Measurements from ENCODE around the gene SLC4A5.

The SLC4A5 gene

GRCh38 chr2:74227646-74228045 lies 115.6 kb downstream of the SLC4A5 start:
- Histone ChIP-seq H3K27me3 (ENCODE audit: control insufficient read depth in 2 of 2, insufficient read depth in 2 of 2, low read length in 2 of 2) (no peaks in the 10 kb centered on the region), H3K4me3 (ENCODE audit: low read length in 2 of 2) (no peak overlapping the region), H3K27ac (ENCODE audit: low read depth in 2 of 2, low read length in 2 of 2) (no peak overlapping the region), H3K9me3 (ENCODE audit: control insufficient read depth in 2 of 2, low read length in 2 of 2) (no peaks in the 10 kb centered on the region), H3K9ac (ENCODE audit: low read depth in 1 of 2, low read length in 2 of 2) (no peak overlapping the region), H3K4me1 (ENCODE audit: control insufficient read depth in 2 of 2, insufficient read depth in 2 of 2, low read length in 2 of 2) (no peaks in the 10 kb centered on the region), H3K36me3 (ENCODE audit: control insufficient read depth in 2 of 2, insufficient read depth in 2 of 2, low read length in 2 of 2) (no peaks in the 10 kb centered on the region)

GRCh38 chr2:74226648-74227213 lies 116.5 kb downstream of the SLC4A5 start:
- Histone ChIP-seq H3K27ac (ENCODE audit: low read depth in 2 of 2, low read length in 2 of 2) (no peak overlapping the region), H3K9ac (ENCODE audit: low read depth in 1 of 2, low read length in 2 of 2) (no peak overlapping the region), H3K4me3 (ENCODE audit: low read length in 2 of 2) (no peak overlapping the region), H3K36me3 (ENCODE audit: control insufficient read depth in 2 of 2, insufficient read depth in 2 of 2, low read length in 2 of 2) (no peaks in the 10 kb centered on the region), H3K27me3 (ENCODE audit: control insufficient read depth in 2 of 2, insufficient read depth in 2 of 2, low read length in 2 of 2) (no peaks in the 10 kb centered on the region), H3K4me1 (ENCODE audit: control insufficient read depth in 2 of 2, insufficient read depth in 2 of 2, low read length in 2 of 2) (no peaks in the 10 kb centered on the region), H3K9me3 (ENCODE audit: control insufficient read depth in 2 of 2, low read length in 2 of 2) (no peaks in the 10 kb centered on the region)

- Histone ChIP-seq H3K9ac (ENCODE audit: low read depth in 1 of 2, low read length in 2 of 2) (no peak overlapping the region), H3K4me3 (ENCODE audit: low read length in 2 of 2) (no peak overlapping the region), H3K4me1 (ENCODE audit: control insufficient read depth in 2 of 2, insufficient read depth in 2 of 2, low read length in 2 of 2) (no peaks in the 10 kb centered on the region), H3K9me3 (ENCODE audit: control insufficient read depth in 2 of 2, low read length in 2 of 2) (no peaks in the 10 kb centered on the region), H3K36me3 (ENCODE audit: control insufficient read depth in 2 of 2, insufficient read depth in 2 of 2, low read length in 2 of 2) (peaks cover 0 to 3% of the 10 kb centered on the region in 2 donors), H3K27ac (ENCODE audit: low read depth in 2 of 2, low read length in 2 of 2) (no peak overlapping the region), H3K27me3 (ENCODE audit: control insufficient read depth in 2 of 2, insufficient read depth in 2 of 2, low read length in 2 of 2) (no peaks in the 10 kb centered on the region)
Observed at GRCh38 chr2:74225698-74226459, 117.3 kb downstream of the SLC4A5 start.

DNA sequence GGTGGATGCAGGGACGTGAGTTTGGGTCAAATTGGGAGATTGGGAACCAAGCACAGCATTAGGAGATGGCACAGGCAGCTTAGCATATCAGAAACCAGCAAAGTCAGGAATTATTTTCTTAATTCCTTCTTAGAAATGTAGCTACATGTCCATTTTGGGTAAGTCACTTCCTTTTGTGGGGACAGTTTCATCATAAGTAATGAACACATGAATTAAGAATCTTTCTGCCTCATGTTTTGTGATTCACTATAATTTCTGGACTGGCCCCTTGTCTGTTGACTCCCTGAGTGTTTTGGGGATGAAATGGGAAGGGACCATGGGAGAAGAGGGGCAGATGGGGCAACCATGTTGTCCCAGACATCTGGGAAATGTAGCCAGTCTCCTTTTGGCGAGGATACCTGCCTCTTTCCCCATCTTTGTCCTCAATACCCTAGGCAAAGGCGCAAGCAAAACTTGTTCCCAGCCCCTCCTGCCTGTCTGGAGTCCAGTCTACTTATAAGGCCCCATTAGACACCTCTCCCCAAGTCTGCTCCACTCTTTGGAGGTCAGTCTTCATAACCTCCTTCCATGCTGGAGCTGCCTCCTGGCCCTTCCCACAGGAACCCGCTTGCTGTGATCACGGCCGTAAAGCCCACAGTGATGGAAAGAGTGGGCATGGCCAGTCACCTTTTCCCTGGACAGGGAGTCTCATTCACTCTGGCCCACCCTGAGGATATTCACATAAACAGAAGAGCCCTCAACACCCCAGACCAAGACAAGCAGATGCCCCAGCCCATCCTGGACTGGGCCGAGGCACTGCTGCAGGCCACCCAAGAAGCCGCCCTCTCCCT lies 119.1 kb downstream of the SLC4A5 start:
- Histone ChIP-seq H3K9me3 (ENCODE audit: control insufficient read depth in 2 of 2, low read length in 2 of 2) (no peaks in the 10 kb centered on the region), H3K4me3 (ENCODE audit: low read length in 2 of 2) (no peak overlapping the region), H3K4me1 (ENCODE audit: control insufficient read depth in 2 of 2, insufficient read depth in 2 of 2, low read length in 2 of 2) (no peaks in the 10 kb centered on the region), H3K36me3 (ENCODE audit: control insufficient read depth in 2 of 2, insufficient read depth in 2 of 2, low read length in 2 of 2) (peaks cover 0 to 3% of the 10 kb centered on the region in 2 donors), H3K9ac (ENCODE audit: low read depth in 1 of 2, low read length in 2 of 2) (no peak overlapping the region), H3K27ac (ENCODE audit: low read depth in 2 of 2, low read length in 2 of 2) (no peak overlapping the region), H3K27me3 (ENCODE audit: control insufficient read depth in 2 of 2, insufficient read depth in 2 of 2, low read length in 2 of 2) (no peaks in the 10 kb centered on the region)

DNA sequence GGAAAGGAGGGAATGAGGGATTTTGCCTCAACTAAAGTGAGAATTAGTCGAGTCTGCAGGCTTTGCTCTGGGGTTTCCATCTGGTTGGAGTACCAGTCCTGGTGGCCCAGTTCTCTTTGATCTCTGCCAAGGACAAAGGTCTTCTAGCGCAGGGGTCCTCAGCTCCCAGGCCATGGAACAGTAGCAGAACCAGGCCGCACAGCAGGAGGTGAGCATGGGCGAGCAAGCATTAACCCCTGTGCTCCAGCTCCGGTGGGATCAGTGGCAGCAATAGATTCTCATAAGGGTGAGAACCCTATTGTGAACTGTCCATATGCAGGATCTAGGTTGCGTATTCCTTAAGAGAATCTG lies 120.9 kb downstream of the SLC4A5 start:
- H3K36me3 ChIP-seq (ENCODE audit: control insufficient read depth in 2 of 2, insufficient read depth in 2 of 2, low read length in 2 of 2): peaks cover 0 to 3% of the 10 kb centered on the region in 2 donors
- H3K27ac ChIP-seq (ENCODE audit: low read depth in 2 of 2, low read length in 2 of 2): no peak overlapping the region
- no peaks in the 10 kb centered on the region for H3K4me1 ChIP-seq (ENCODE audit: control insufficient read depth in 2 of 2, insufficient read depth in 2 of 2, low read length in 2 of 2)
- H3K9ac ChIP-seq (ENCODE audit: low read depth in 1 of 2, low read length in 2 of 2): no peak overlapping the region
- H3K27me3 ChIP-seq (ENCODE audit: control insufficient read depth in 2 of 2, insufficient read depth in 2 of 2, low read length in 2 of 2): no peaks in the 10 kb centered on the region
- no peak overlapping the region for H3K4me3 ChIP-seq (ENCODE audit: low read length in 2 of 2)
- no peaks in the 10 kb centered on the region for H3K9me3 ChIP-seq (ENCODE audit: control insufficient read depth in 2 of 2, low read length in 2 of 2)

DNA sequence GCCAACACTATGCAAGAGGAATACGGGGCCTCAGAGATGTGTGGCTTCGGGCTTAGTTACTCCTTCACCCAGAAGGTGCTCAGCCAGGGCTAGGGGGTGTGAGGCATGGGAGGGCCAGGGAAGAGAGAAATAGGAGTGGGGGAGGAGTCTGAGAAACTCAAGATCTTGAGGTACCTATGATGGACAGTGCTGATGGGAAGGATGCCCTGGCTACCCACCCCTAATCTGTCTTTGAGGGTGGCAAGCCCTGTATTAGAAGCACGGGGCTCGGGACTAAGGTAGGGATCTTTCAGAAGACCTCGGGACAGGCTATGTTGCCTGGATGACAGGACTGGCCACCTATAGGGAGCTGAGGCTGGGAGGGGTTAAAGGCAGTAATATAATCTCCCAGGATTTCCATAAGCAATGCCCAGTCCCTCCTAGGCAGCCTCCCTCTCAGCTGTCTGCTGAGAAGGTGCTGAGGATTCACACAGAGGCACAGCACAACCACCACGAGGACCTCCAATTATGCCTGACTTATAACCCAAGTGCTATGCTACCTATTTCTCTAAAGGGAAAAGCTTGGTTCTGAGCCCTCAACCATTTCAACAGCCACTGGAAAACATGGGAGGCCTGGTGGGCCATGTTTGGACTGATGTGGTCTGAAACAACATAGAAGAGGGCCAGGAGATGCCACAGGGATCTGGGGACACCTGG lies 121.5 kb downstream of the SLC4A5 start:
- H3K4me3 ChIP-seq (ENCODE audit: low read length in 2 of 2): no peak overlapping the region

GRCh38 chr2:74221091-74221490 lies 122.1 kb downstream of the SLC4A5 start:
- Histone ChIP-seq H3K9me3 (ENCODE audit: control insufficient read depth in 2 of 2, low read length in 2 of 2) (no peaks in the 10 kb centered on the region), H3K36me3 (ENCODE audit: control insufficient read depth in 2 of 2, insufficient read depth in 2 of 2, low read length in 2 of 2) (peaks cover 0 to 6% of the 10 kb centered on the region in 2 donors), H3K4me3 (ENCODE audit: low read length in 2 of 2) (no peak overlapping the region), H3K4me1 (ENCODE audit: control insufficient read depth in 2 of 2, insufficient read depth in 2 of 2, low read length in 2 of 2) (no peaks in the 10 kb centered on the region), H3K27me3 (ENCODE audit: control insufficient read depth in 2 of 2, insufficient read depth in 2 of 2, low read length in 2 of 2) (no peaks in the 10 kb centered on the region), H3K9ac (ENCODE audit: low read depth in 1 of 2, low read length in 2 of 2) (no peak overlapping the region), H3K27ac (ENCODE audit: low read depth in 2 of 2, low read length in 2 of 2) (no peak overlapping the region)

More for the DNA sequence above, 121.5 kb downstream of the SLC4A5 start:
- Histone ChIP-seq H3K27me3 (ENCODE audit: control insufficient read depth in 2 of 2, insufficient read depth in 2 of 2, low read length in 2 of 2) (no peaks in the 10 kb centered on the region), H3K4me1 (ENCODE audit: control insufficient read depth in 2 of 2, insufficient read depth in 2 of 2, low read length in 2 of 2) (no peaks in the 10 kb centered on the region), H3K9ac (ENCODE audit: low read depth in 1 of 2, low read length in 2 of 2) (no peak overlapping the region), H3K9me3 (ENCODE audit: control insufficient read depth in 2 of 2, low read length in 2 of 2) (no peaks in the 10 kb centered on the region), H3K27ac (ENCODE audit: low read depth in 2 of 2, low read length in 2 of 2) (no peak overlapping the region), H3K36me3 (ENCODE audit: control insufficient read depth in 2 of 2, insufficient read depth in 2 of 2, low read length in 2 of 2) (peaks cover 0 to 6% of the 10 kb centered on the region in 2 donors)

GRCh38 chr2:74219846-74220486 lies 123.2 kb downstream of the SLC4A5 start:
- H3K9me3 ChIP-seq (ENCODE audit: control insufficient read depth in 2 of 2, low read length in 2 of 2): no peaks in the 10 kb centered on the region
- H3K4me3 ChIP-seq (ENCODE audit: low read length in 2 of 2): no peak overlapping the region
- peaks cover 3 to 11% of the 10 kb centered on the region in 2 donors for H3K36me3 ChIP-seq (ENCODE audit: control insufficient read depth in 2 of 2, insufficient read depth in 2 of 2, low read length in 2 of 2)
- H3K27ac ChIP-seq (ENCODE audit: low read depth in 2 of 2, low read length in 2 of 2): no peak overlapping the region
- H3K27me3 ChIP-seq (ENCODE audit: control insufficient read depth in 2 of 2, insufficient read depth in 2 of 2, low read length in 2 of 2): no peaks in the 10 kb centered on the region
- H3K9ac ChIP-seq (ENCODE audit: low read depth in 1 of 2, low read length in 2 of 2): no peak overlapping the region
- H3K4me1 ChIP-seq (ENCODE audit: control insufficient read depth in 2 of 2, insufficient read depth in 2 of 2, low read length in 2 of 2): no peaks in the 10 kb centered on the region

GRCh38 chr2:74216642-74217041 lies 126.6 kb downstream of the SLC4A5 start:
- Histone ChIP-seq H3K36me3 (ENCODE audit: control insufficient read depth in 2 of 2, insufficient read depth in 2 of 2, low read length in 2 of 2) (peaks cover 13 to 28% of the 10 kb centered on the region in 2 donors), H3K27me3 (ENCODE audit: control insufficient read depth in 2 of 2, insufficient read depth in 2 of 2, low read length in 2 of 2) (no peaks in the 10 kb centered on the region), H3K4me1 (ENCODE audit: control insufficient read depth in 2 of 2, insufficient read depth in 2 of 2, low read length in 2 of 2) (no peaks in the 10 kb centered on the region), H3K27ac (ENCODE audit: low read depth in 2 of 2, low read length in 2 of 2) (no peak overlapping the region), H3K9ac (ENCODE audit: low read depth in 1 of 2, low read length in 2 of 2) (no peak overlapping the region), H3K4me3 (ENCODE audit: low read length in 2 of 2) (no peak overlapping the region), H3K9me3 (ENCODE audit: control insufficient read depth in 2 of 2, low read length in 2 of 2) (no peaks in the 10 kb centered on the region)

All from mucosa of rectum (tissue), 2 donors.